Right kidney (tissue), 1 donor: ENCODE measurements around the gene EVA1C.
"Not testable (repeated sequence)": the region's sequence is repeated elsewhere in the genome, so short reads cannot be mapped to it uniquely, and the experiment has no call there.

ENCODE experiments used
- DNase-seq: peaks from one replicate; pipeline ENCODE4 v3.0.0-alpha.2; 2016

EVA1C gene

GRCh38 chr21:32390537-32391224 lies 21.8 kb upstream of the EVA1C start:
- not testable (repeated sequence) for DNase-seq

- DNase-seq, result no peak
Observed at GRCh38 chr21:32391755-32392154, 20.8 kb upstream of the EVA1C start.

GRCh38 chr21:32392299-32392879 lies 20.1 kb upstream of the EVA1C start:
- peak; percentile 77 for DNase-seq

GRCh38 chr21:32392880-32393676 lies 19.4 kb upstream of the EVA1C start, which contains the start of gene URB1:
Gene URB1, minus strand, starts transcription at chr21:32393012. Its CDS starts 102 bp downstream, at chr21:32392910.
- peak; percentile 87 for DNase-seq

- DNase-seq, result no peak
Observed at GRCh38 chr21:32393677-32394001, 18.9 kb upstream of the EVA1C start.

GRCh38 chr21:32403201-32403777 lies 9.2 kb upstream of the EVA1C start:
- DNase-seq, result peak; percentile 59

GRCh38 chr21:32406405-32406804 lies 6.1 kb upstream of the EVA1C start:
- no peak for DNase-seq

GRCh38 chr21:32410291-32410690 lies 2.2 kb upstream of the EVA1C start:
- DNase-seq, result no peak

GRCh38 chr21:32410916-32411315 lies 1.6 kb upstream of the EVA1C start:
- DNase-seq, result no peak

- DNase-seq, result peak; percentile 58
Observed at GRCh38 chr21:32411350-32412161, 950 bp upstream of the EVA1C start.

- DNase-seq, result no peak
Observed at GRCh38 chr21:32413015-32413504, 554 bp downstream of the EVA1C start.

GRCh38 chr21:32413697-32414578 lies 1.4 kb downstream of the EVA1C start:
- no peak for DNase-seq

GRCh38 chr21:32414579-32415358 lies 2.3 kb downstream of the EVA1C start:
- DNase-seq, result no peak

- DNase-seq, result no peak
Observed at GRCh38 chr21:32415451-32416398, 3.2 kb downstream of the EVA1C start.

- DNase-seq, result no peak
Observed at GRCh38 chr21:32418146-32418545, 5.6 kb downstream of the EVA1C start.

GRCh38 chr21:32422064-32422463 lies 9.6 kb downstream of the EVA1C start:
- no peak for DNase-seq

GRCh38 chr21:32423320-32424190 lies 11.0 kb downstream of the EVA1C start:
- DNase-seq, result no peak

- DNase-seq, result no peak
Observed at GRCh38 chr21:32424191-32424535, 11.7 kb downstream of the EVA1C start.
